NCI-H128 (cell line): ENCODE results near the gene LSM8.
"Not testable (repeated sequence)": the region's sequence is repeated elsewhere in the genome, so short reads cannot be mapped to it uniquely, and the experiment has no call there.

Experiments
- DNase-seq: peaks from one replicate; lab custom pipeline; 2025; ENCODE audit not compliant: unreplicated experiment; lab: John Stamatoyannopoulos, UW

LSM8 gene

DNA sequence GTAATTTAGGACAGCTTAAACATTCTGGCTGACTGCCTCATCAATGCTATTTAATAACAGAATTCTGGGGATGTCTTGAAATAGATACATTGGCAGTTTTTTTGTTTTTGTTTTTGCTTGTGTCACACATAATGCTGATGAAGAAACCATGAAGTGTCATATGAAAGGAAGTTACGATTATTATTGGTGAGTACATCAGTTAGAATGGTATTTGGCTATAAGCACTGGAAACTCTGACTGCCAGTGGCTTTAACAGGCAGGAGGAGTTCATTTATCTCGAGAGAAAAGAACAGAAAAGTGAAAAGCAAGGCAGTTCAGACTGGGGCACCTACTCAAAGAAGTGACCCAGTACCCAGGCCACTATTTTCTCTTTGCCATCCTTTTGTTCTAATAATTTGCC, 18.1 kb downstream of the LSM8 start:
- DNase-seq: no peak

- DNase-seq: peak; percentile 74
These were observed 30.3 kb downstream of the LSM8 start for GRCh38 chr7:118214051-118214832.

GRCh38 chr7:118214833-118215182, 30.8 kb downstream of the LSM8 start:
- no peak for DNase-seq

DNA sequence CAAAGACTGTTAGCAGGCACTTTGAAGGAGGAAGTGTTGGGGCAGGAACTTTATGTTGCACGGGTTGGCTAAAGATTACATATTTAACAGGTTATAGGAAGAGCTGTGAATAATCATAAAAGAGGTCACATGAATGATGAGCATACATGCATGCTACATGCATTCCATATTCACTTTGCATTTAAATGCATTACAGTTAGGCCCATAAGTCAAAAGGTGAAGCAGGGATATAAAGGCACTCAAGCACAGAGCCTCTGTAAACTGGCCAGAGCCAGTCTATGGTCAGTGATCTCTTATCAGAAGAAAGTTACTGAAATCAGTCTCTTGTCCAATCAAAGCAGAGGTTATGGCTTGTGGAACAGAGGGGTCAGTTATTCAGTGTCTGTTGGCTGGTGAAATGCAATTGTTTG, 33.3 kb downstream of the LSM8 start:
- DNase-seq: no peak

DNA sequence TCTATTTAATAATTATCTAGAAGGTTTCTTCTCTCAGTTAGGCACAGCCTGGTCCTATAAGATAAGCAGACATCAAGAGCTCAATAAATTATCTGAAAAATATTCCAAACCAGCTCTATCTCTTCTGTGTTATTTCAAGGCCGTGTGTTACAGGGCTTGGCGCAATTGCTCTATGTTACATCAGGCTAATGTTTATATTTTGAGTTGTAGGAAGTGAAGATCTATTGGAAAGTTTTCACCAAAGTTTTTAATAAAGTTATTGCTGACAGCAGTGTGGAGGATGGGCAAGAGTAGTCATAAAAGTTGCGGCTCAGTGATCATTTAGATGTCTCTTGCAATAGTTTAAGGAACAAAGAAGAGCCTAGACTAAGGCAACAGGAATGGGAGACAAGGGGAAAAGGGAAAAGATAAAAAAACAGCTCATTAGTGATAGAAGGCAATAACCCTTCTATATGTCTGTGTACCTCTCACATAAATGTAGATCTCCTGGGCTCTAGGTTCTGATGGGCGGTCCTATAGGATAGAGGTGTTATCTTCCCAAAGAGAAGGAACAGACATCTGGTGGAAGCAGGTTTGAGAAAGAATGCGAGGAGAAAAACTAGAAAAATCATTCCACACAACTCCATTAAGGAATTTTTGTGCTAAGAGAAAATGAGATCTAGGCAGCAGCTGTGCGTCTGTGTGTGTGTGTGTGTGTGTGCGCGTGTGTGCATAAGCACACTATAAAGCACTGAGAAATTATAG, 34.6 kb downstream of the LSM8 start:
- DNase-seq: no peak

DNA sequence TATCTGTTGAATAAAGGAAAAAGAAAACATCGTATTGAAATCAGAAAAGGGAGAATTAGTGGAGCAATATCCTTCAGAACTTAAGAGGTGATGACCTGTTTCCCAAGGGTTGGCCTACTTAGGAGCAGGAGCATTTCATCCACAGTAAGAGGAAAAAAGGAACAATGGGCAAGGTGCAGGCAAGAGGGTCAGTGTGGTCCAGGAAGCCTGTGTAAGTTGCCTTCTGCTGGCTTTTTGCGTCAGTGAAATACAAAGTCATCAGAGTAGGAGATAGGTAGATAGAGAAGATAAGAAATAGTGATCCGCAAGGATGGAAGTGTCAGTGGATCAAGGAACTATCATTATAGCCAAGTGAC, 35.2 kb downstream of the LSM8 start:
- no peak for DNase-seq

DNA sequence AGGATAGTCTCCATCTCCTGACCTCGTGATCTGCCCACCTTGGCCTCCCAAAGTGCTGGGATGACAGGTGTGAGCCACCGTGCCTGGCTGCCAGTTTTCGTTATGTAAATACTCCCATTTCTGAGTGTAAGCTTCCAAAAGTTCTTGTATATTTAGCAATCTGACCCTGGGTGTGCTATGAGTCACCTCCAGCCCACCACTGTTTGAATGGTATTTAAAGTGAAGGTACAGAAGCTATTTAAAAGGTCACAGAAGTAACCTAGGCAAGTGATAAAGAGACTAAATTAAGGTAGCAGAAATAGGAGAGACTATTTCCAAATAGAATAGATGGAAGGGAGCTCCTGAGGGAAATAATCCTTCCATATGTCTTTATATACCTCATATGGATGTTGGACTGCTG, 36.6 kb downstream of the LSM8 start:
- no peak for DNase-seq

DNA sequence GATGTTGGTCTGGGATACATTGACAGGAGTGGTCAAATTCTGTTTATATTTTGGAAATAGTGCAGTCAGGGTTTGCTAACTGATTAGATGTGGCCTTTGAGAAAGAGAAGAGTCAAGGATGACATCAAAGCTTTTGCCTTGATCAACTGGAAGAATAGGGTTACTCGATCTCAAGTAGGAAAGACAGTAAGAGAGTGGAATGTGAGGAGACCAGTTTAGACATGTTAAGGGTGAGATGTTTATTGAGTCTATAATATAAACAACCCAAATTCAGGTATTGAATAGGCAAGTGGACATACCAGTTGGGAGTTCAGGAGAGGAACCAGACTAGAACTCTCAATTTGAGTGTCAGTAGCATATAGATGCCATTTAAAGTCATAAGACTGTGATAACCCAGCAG, 38.6 kb downstream of the LSM8 start:
- DNase-seq: no peak

GRCh38 chr7:118224521-118224920, 40.6 kb downstream of the LSM8 start, which contains the start of gene ANKRD7:
Gene ANKRD7, plus strand, starts transcription at chr7:118224704. Its CDS starts 127 bp downstream, at chr7:118224831.
- DNase-seq: no peak

- no peak for DNase-seq
These were observed 48.9 kb downstream of the LSM8 start for GRCh38 chr7:118232837-118233236.

DNA sequence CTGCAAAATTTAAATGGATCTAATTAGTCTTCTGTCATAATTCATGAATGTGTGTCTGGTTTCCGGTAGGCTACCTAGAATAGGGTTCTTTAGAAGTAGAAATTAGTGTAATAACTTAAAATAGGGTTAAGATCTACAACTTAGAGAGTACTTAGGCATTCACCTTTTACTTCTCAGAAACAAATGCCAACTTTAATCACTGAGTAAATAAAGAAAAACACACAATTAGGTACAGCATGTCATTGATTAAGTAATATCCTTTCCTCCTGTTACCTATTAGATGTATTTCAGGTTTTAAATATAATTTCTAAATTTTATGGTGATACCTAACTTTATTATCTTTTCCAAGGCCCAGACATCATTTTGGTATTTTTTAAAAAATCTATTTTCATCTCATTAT, 49.8 kb downstream of the LSM8 start:
- DNase-seq: no peak

DNA sequence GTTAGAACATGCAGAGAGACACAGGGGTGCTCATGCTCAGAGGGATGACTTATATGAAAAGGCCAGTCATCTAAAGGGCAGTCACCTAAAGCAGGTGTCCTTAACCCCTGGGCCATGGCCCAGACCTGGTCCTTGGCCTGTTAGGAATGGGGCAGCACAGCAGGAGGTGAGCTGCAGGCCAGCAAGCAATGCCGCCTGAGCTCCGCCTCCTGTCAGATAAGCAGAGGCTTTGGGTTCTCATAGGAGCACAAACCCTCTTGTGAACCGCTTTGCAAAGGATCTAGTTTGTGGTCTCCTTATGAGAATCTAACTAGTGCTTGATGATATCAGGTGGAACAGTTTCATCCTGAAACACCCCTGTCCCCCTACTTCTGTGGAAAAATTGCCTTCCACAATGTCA, 55.0 kb downstream of the LSM8 start:
- DNase-seq: no peak

- not testable (repeated sequence) for DNase-seq
These were observed 56.4 kb downstream of the LSM8 start for GRCh38 chr7:118240320-118240719.
